Liver (tissue), 9 donors: ENCODE data around the gene HNRNPA1. TPM values are rescaled to one million over a fixed set of nuclear protein-coding genes. Genes with fewer than 3 reads are reported as not detected.
"Not testable (repeated sequence)": the region's sequence is repeated elsewhere in the genome, so short reads cannot be mapped to it uniquely, and the experiment has no call there.

ENCODE experiments used
- DNase-seq: peaks from one replicate; pipeline ENCODE4 v3.0.0-alpha.2; 2017; ENCODE audit warnings: low spot score
- H3K27ac ChIP-seq, 2 donors: one replicate each; pipeline ENCODE4 v1.7.0; 2013; ENCODE audit warnings: inconsistent platforms in 2 of 2, low read length in 2 of 2, control low read depth in 1 of 2, low read depth in 1 of 2, mild to moderate bottlenecking in 1 of 2
- H3K27me3 ChIP-seq, 4 donors: one replicate each; pipeline versions ENCODE4 v1.6.1 to v1.7.0; 2013; ENCODE audit warnings: low read length in 3 of 4, inconsistent platforms in 1 of 4, mild to moderate bottlenecking in 1 of 4, moderate library complexity in 1 of 4; ENCODE audit not compliant: control insufficient read depth in 4 of 4, insufficient read depth in 4 of 4
- H3K36me3 ChIP-seq, 4 donors: one replicate each; pipeline versions ENCODE4 v1.6.1 to v1.7.0; 2013; ENCODE audit warnings: low read length in 3 of 4, mild to moderate bottlenecking in 3 of 4, low read depth in 1 of 4, moderate library complexity in 1 of 4; ENCODE audit not compliant: control insufficient read depth in 4 of 4, insufficient read depth in 3 of 4
- H3K4me1 ChIP-seq, 4 donors: one replicate each; pipeline versions ENCODE4 v1.6.1 to v1.7.0; 2013; ENCODE audit warnings: low read length in 3 of 4, mild to moderate bottlenecking in 3 of 4, moderate library complexity in 1 of 4; ENCODE audit not compliant: control insufficient read depth in 4 of 4, insufficient read depth in 4 of 4
- H3K4me3 ChIP-seq, 3 donors: one replicate each; pipeline versions ENCODE4 v1.6.1 to v1.7.0; 2013; ENCODE audit warnings: low read length in 3 of 3, control low read depth in 1 of 3, low read depth in 1 of 3, mild to moderate bottlenecking in 1 of 3
- H3K9ac ChIP-seq, 2 donors: one replicate each; pipeline ENCODE4 v1.7.0; 2013; ENCODE audit warnings: low read length in 2 of 2, mild to moderate bottlenecking in 2 of 2, moderate library complexity in 2 of 2, control low read depth in 1 of 2, low read depth in 1 of 2
- H3K9me3 ChIP-seq, 4 donors: one replicate each; pipeline versions ENCODE4 v1.6.1 to v1.7.0; 2013; ENCODE audit warnings: low read length in 3 of 4; ENCODE audit not compliant: control insufficient read depth in 4 of 4
- ATF3 ChIP-seq: IDR thresholded peaks from 2 replicates; pipeline ENCODE4 v1.6.1; 2016; ENCODE audit warnings: antibody characterized with exemption
- CTCF ChIP-seq: fragments of 150-350 bp; IDR thresholded peaks from 2 replicates; pipeline ENCODE4 v1.5.1; 2017; ENCODE audit warnings: improper control_type of control experiment, low read depth, low read length; ENCODE audit not compliant: missing input control
- EGR1 ChIP-seq, 2 donors: IDR thresholded peaks; 2 replicates each; pipeline ENCODE4 v1.6.1; 2016 to 2018; ENCODE audit warnings: antibody characterized with exemption in 2 of 2, low read depth in 2 of 2
- FOXA1 ChIP-seq: IDR thresholded peaks from 2 replicates; pipeline ENCODE4 v1.6.1; 2016; ENCODE audit warnings: antibody characterized with exemption
- FOXA2 ChIP-seq: IDR thresholded peaks from 2 replicates; pipeline ENCODE4 v1.6.1; 2016; ENCODE audit warnings: antibody characterized with exemption
- GABPA ChIP-seq, 2 donors: IDR thresholded peaks in 1 of 2; conservative IDR thresholded peaks in 1 of 2; 2 replicates each; pipeline ENCODE4 v1.6.1; 2016; ENCODE audit warnings: antibody characterized with exemption in 2 of 2, mild to moderate bottlenecking in 1 of 2, moderate library complexity in 1 of 2
- HNF4A ChIP-seq, 2 donors: conservative IDR thresholded peaks; 2 replicates each; pipeline ENCODE4 v1.6.1; 2016; ENCODE audit warnings: antibody characterized with exemption in 2 of 2, mild to moderate bottlenecking in 2 of 2
- HNF4G ChIP-seq: IDR thresholded peaks from 2 replicates; pipeline ENCODE4 v1.6.1; 2016; ENCODE audit warnings: antibody characterized with exemption
- JUND ChIP-seq, 2 donors: IDR thresholded peaks; 2 replicates each; pipeline ENCODE4 v1.6.1; 2016; ENCODE audit warnings: antibody characterized with exemption in 2 of 2
- MAX ChIP-seq: IDR thresholded peaks from 2 replicates; pipeline ENCODE4 v1.6.1; 2016; ENCODE audit warnings: antibody characterized with exemption
- NR2F2 ChIP-seq: IDR thresholded peaks from 2 replicates; pipeline ENCODE4 v1.6.1; 2016; ENCODE audit warnings: antibody characterized with exemption
- RAD21 ChIP-seq, 2 donors: IDR thresholded peaks; 2 replicates each; pipeline ENCODE4 v1.6.1; 2016; ENCODE audit warnings: antibody characterized with exemption in 2 of 2, mild to moderate bottlenecking in 2 of 2
- REST ChIP-seq: IDR thresholded peaks from 2 replicates; pipeline ENCODE4 v1.6.1; 2016; ENCODE audit warnings: antibody characterized with exemption, mild to moderate bottlenecking
- RXRA ChIP-seq, 2 donors: IDR thresholded peaks; 2 replicates each; pipeline ENCODE4 v1.6.1; 2017 to 2018; ENCODE audit warnings: antibody characterized with exemption in 2 of 2, mild to moderate bottlenecking in 1 of 2
- SP1 ChIP-seq: IDR thresholded peaks from 2 replicates; pipeline ENCODE4 v1.6.1; 2018; ENCODE audit warnings: antibody characterized with exemption, mild to moderate bottlenecking
- TAF1 ChIP-seq: conservative IDR thresholded peaks from 2 replicates; pipeline ENCODE4 v1.6.1; 2016; ENCODE audit warnings: antibody characterized with exemption, mild to moderate bottlenecking
- YY1 ChIP-seq: IDR thresholded peaks from 2 replicates; pipeline ENCODE4 v1.6.1; 2016; ENCODE audit warnings: antibody characterized with exemption, mild to moderate bottlenecking
- ZBTB33 ChIP-seq: IDR thresholded peaks from 2 replicates; pipeline ENCODE4 v1.6.1; 2016; ENCODE audit warnings: antibody characterized with exemption
- WGBS: extraction: QIAGEN DNeasy Blood & Tissue Kit; methylation state at CpG from one replicate; pipeline ENCODE4 v1.1.7; 2013; 5-methylcytosine and 5-hydroxymethylcytosine counted together
- polyA plus RNA-seq, 2 donors: library from polyadenylated mRNA; stranded (reverse) in 1 of 2; unstranded in 1 of 2; fragments of 200-250 nt in 1 of 2; fragments of >200 nt in 1 of 2; fragmentation: Nextera tagmentation in 1 of 2; extraction: Ambion mirVana in 1 of 2; gene quantifications; one replicate each; pipeline versions ENCODE4 v1.2.1 to v1.2.3, GENCODE V29; 2013 to 2015
- total RNA-seq, 2 donors: library from RNA; depleted of rRNA; stranded (reverse); fragments of >200 nt; gene quantifications; one replicate each; pipeline ENCODE4 v1.2.3, GENCODE V29; 2014
- donor health status: healthy.
- donor health status: healthy.
- donor health status: healthy.
- donor health status: healthy.
- donor health status: healthy.

HNRNPA1 gene
- total and polyA plus RNA-seq, 4 donors = 81.0 to 274 (median 205) TPM

GRCh38 chr12:54311051-54311450, 30.5 kb downstream of the HNRNPA1 start:
- TF ChIP-seq CTCF (no peak), NR2F2 (no peak)
- Histone ChIP-seq H3K27ac (no peak overlapping the region), H3K4me1 (peaks cover 0 to 4% (median 0%) of the 10 kb centered on the region in 4 donors), H3K4me3 (no peak overlapping the region), H3K9ac (no peak overlapping the region), H3K36me3 (no peaks in the 10 kb centered on the region), H3K27me3 (no peaks in the 10 kb centered on the region), H3K9me3 (no peaks in the 10 kb centered on the region)
- WGBS = 74% methylated on average over 2 of the region's 2 CpGs
- no peak for DNase-seq

GRCh38 chr12:54312309-54312708, 31.8 kb downstream of the HNRNPA1 start:
- not testable (repeated sequence) for DNase-seq, H3K27ac ChIP-seq
- WGBS = 93% methylated on average over 7 of the region's 7 CpGs

GRCh38 chr12:54321363-54321762, 40.8 kb downstream of the HNRNPA1 start:
- WGBS = 92% methylated on average over 5 of the region's 5 CpGs

More at GRCh38 chr12:54312309-54312708, 31.8 kb downstream of the HNRNPA1 start:
- H3K9me3 ChIP-seq, H3K4me3 ChIP-seq, H3K36me3 ChIP-seq, H3K9ac ChIP-seq, H3K4me1 ChIP-seq, H3K27me3 ChIP-seq: not testable (repeated sequence)

More at GRCh38 chr12:54321363-54321762, 40.8 kb downstream of the HNRNPA1 start:
- H3K4me3 ChIP-seq = no peak overlapping the region
- TF ChIP-seq ATF3 = no peak
- TF ChIP-seq EGR1 (IDR thresholded peaks at IDR 0.05; ENCODE audit: low read depth in 2 of 2) = no peak
- no peak for TF ChIP-seq RXRA (IDR thresholded peaks at IDR 0.05)
- no peak for TF ChIP-seq REST
- TF ChIP-seq GABPA (IDR thresholded peaks at IDR 0.05 in 1 of 2, conservative IDR thresholded peaks at IDR 0.05 in 1 of 2) = no peak
- TF ChIP-seq CTCF = no peak
- no peak for TF ChIP-seq MAX
- TF ChIP-seq JUND (IDR thresholded peaks at IDR 0.05) = no peak
- no peak for TF ChIP-seq ZBTB33
- TF ChIP-seq FOXA2 = no peak
- no peak for TF ChIP-seq SP1
- no peak for TF ChIP-seq TAF1
- no peak for TF ChIP-seq HNF4A (conservative IDR thresholded peaks at IDR 0.05)
- TF ChIP-seq NR2F2 = no peak
- TF ChIP-seq YY1 = no peak
- no peak for TF ChIP-seq HNF4G
- no peak for TF ChIP-seq RAD21 (IDR thresholded peaks at IDR 0.05)
- TF ChIP-seq FOXA1 = no peak
- H3K9ac ChIP-seq = no peak overlapping the region
- no peak for DNase-seq
- H3K9me3 ChIP-seq = no peaks in the 10 kb centered on the region
- H3K27ac ChIP-seq = no peak overlapping the region
- H3K36me3 ChIP-seq = no peaks in the 10 kb centered on the region
- H3K27me3 ChIP-seq = no peaks in the 10 kb centered on the region
- H3K4me1 ChIP-seq = peaks cover 0 to 10% (median 2%) of the 10 kb centered on the region in 4 donors
